ENCODE results near the gene SORCS2. TPM values are rescaled to one million over a fixed set of nuclear protein-coding genes. Genes with fewer than 3 reads are reported as not detected.

The SORCS2 gene
- total RNA-seq, 1 experiment from 2014 or later = 0.15 TPM

GRCh38 chr4:7367406-7367805, 175.1 kb downstream of the SORCS2 start:
- Histone ChIP-seq H3K4me3 (ENCODE audit: low read depth in 2 of 2, low read length in 2 of 2) (no peak overlapping the region), H3K27me3 (ENCODE audit: control insufficient read depth, insufficient read depth, low read length) (no peaks in the 10 kb centered on the region), H3K27ac (ENCODE audit: low read length) (no peak overlapping the region), H3K9me3 (ENCODE audit: control insufficient read depth, insufficient read depth, low read depth, low read length) (no peaks in the 10 kb centered on the region), H3K36me3 (ENCODE audit: control insufficient read depth, insufficient read depth, low read length) (no peaks in the 10 kb centered on the region), H3K4me1 (ENCODE audit: control insufficient read depth, insufficient read depth, low read length) (no peaks in the 10 kb centered on the region)
- DNase-seq (ENCODE audit: low read depth, low spot score) (no peak), ATAC-seq (no peak)
- in situ Hi-C loops (cut with HindIII; ENCODE audit: low pct_unique_long_range_greater_than_20kb, low sequenced_read_pairs) (no loop called here), intact Hi-C loops (cut with micrococcal nuclease; ENCODE audit: unreplicated experiment) (no loop called here)
- BruUV-seq (replicated peaks) = no TSS peak
- ChIA-PET POLR2A (no interaction called here), CTCF (interaction anchor here (1.9 kb wide), 1 partner anchor 32 kb away, joined by 4 read pairs; no protein-coding TSS in a partner anchor)
- TF ChIP-seq, protein P1, sequence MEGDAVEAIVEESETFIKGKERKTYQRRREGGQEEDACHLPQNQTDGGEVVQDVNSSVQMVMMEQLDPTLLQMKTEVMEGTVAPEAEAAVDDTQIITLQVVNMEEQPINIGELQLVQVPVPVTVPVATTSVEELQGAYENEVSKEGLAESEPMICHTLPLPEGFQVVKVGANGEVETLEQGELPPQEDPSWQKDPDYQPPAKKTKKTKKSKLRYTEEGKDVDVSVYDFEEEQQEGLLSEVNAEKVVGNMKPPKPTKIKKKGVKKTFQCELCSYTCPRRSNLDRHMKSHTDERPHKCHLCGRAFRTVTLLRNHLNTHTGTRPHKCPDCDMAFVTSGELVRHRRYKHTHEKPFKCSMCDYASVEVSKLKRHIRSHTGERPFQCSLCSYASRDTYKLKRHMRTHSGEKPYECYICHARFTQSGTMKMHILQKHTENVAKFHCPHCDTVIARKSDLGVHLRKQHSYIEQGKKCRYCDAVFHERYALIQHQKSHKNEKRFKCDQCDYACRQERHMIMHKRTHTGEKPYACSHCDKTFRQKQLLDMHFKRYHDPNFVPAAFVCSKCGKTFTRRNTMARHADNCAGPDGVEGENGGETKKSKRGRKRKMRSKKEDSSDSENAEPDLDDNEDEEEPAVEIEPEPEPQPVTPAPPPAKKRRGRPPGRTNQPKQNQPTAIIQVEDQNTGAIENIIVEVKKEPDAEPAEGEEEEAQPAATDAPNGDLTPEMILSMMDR (IDR thresholded peaks at IDR 0.05) = no peak
- no peak for TF ChIP-seq SIN3A (IDR thresholded peaks at IDR 0.05; ENCODE audit: borderline replicate concordance, insufficient read depth, low read depth, low read length)
- TF ChIP-seq TCF7L2 (IDR thresholded peaks at IDR 0.05; ENCODE audit: low read depth, low read length) = no peak
- TF ChIP-seq, protein P2, sequence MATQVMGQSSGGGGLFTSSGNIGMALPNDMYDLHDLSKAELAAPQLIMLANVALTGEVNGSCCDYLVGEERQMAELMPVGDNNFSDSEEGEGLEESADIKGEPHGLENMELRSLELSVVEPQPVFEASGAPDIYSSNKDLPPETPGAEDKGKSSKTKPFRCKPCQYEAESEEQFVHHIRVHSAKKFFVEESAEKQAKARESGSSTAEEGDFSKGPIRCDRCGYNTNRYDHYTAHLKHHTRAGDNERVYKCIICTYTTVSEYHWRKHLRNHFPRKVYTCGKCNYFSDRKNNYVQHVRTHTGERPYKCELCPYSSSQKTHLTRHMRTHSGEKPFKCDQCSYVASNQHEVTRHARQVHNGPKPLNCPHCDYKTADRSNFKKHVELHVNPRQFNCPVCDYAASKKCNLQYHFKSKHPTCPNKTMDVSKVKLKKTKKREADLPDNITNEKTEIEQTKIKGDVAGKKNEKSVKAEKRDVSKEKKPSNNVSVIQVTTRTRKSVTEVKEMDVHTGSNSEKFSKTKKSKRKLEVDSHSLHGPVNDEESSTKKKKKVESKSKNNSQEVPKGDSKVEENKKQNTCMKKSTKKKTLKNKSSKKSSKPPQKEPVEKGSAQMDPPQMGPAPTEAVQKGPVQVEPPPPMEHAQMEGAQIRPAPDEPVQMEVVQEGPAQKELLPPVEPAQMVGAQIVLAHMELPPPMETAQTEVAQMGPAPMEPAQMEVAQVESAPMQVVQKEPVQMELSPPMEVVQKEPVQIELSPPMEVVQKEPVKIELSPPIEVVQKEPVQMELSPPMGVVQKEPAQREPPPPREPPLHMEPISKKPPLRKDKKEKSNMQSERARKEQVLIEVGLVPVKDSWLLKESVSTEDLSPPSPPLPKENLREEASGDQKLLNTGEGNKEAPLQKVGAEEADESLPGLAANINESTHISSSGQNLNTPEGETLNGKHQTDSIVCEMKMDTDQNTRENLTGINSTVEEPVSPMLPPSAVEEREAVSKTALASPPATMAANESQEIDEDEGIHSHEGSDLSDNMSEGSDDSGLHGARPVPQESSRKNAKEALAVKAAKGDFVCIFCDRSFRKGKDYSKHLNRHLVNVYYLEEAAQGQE (IDR thresholded peaks at IDR 0.05; ENCODE audit: insufficient read depth in 1 of 2, low read depth in 2 of 2, low read length in 1 of 2) = no peak
- TF ChIP-seq POLR2AphosphoS5 (IDR thresholded peaks at IDR 0.05; ENCODE audit: low read depth, low read length) = no peak

GRCh38 chr4:7367864-7368277, 175.5 kb downstream of the SORCS2 start:
- Histone ChIP-seq H3K4me1 (ENCODE audit: control insufficient read depth, insufficient read depth, low read length) (no peaks in the 10 kb centered on the region), H3K9me3 (ENCODE audit: control insufficient read depth, insufficient read depth, low read depth, low read length) (no peaks in the 10 kb centered on the region), H3K36me3 (ENCODE audit: control insufficient read depth, insufficient read depth, low read length) (no peaks in the 10 kb centered on the region), H3K4me3 (ENCODE audit: low read depth in 2 of 2, low read length in 2 of 2) (no peak overlapping the region), H3K27me3 (ENCODE audit: control insufficient read depth, insufficient read depth, low read length) (no peaks in the 10 kb centered on the region), H3K27ac (ENCODE audit: low read length) (no peak overlapping the region)
- in situ Hi-C loops (cut with HindIII; ENCODE audit: low pct_unique_long_range_greater_than_20kb, low sequenced_read_pairs) = no loop called here
- POLR2A ChIA-PET = no interaction called here
- DNase-seq (ENCODE audit: low read depth, low spot score) = no peak
- intact Hi-C loops (cut with micrococcal nuclease; ENCODE audit: unreplicated experiment) = no loop called here
- BruUV-seq (replicated peaks) = no TSS peak
- CTCF ChIA-PET = no interaction called here
- no peak for ATAC-seq
- no peak for TF ChIP-seq POLR2AphosphoS5 (IDR thresholded peaks at IDR 0.05; ENCODE audit: low read depth, low read length)
- TF ChIP-seq, protein P1 (IDR thresholded peaks at IDR 0.05) = no peak
- TF ChIP-seq SIN3A (IDR thresholded peaks at IDR 0.05; ENCODE audit: borderline replicate concordance, insufficient read depth, low read depth, low read length) = no peak
- no peak for TF ChIP-seq TCF7L2 (IDR thresholded peaks at IDR 0.05; ENCODE audit: low read depth, low read length)
- TF ChIP-seq, protein P2 (IDR thresholded peaks at IDR 0.05; ENCODE audit: insufficient read depth in 1 of 2, low read depth in 2 of 2, low read length in 1 of 2) = no peak

Measured in Panc1 (cell line).